ENCODE results near the gene CNOT3.

DNA sequence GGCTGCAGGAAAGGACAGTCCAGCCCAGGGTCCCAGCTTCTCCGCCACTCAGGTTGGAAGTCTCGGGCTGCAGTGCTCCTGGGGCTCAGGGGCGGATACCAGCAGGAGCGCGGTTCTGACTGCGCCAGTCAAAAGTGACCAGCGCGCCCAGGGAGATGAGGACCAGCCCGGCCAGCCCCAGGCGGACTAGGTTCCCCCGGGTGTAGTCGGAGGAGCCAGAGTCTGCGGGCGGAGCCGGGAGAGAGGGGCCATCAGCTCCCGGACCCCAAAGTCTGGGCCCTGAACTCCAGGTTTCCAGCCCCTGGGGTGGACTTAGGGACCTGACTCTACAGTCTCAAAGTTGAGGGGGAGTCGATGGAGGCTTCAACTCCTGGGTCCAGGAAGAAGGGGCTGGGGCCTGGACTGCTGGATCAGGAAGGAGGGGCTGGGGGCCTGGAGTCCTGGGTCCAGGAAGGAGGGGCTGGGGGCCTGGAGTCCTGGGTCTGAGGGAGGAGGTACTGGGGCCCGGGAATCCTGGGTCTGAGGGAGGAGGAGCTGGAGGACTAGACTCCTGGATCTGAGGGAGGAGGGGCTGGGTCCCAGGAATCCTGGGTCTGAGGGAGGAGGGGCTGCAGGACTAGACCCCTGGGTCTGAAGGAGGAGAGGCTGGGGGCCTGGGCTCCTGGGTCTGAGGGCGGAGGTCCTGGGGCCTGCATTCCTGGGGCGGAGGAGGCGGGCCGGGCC, 42.3 kb upstream of the CNOT3 start:
- TF ChIP-seq ELF4 (IDR thresholded peaks at IDR 0.05) (no peak), BHLHE40 (IDR thresholded peaks at IDR 0.05; ENCODE audit: borderline replicate concordance) (no peak), TARDBP (IDR thresholded peaks at IDR 0.05) (no peak), NFRKB (IDR thresholded peaks at IDR 0.05) (no peak), FOXA1 (IDR thresholded peaks at IDR 0.05) (no peak), FOXM1 (IDR thresholded peaks at IDR 0.05; ENCODE audit: borderline replicate concordance) (no peak), SP1 (IDR thresholded peaks at IDR 0.05) (no peak), L3MBTL2 (conservative IDR thresholded peaks at IDR 0.05) (no peak)

All from HEK293T (cell line).